WTC11 (cell line): Measurements from ENCODE around the gene SLC1A7. TPM values are rescaled to one million over a fixed set of nuclear protein-coding genes. Genes with fewer than 3 reads are reported as not detected.

Source experiments
- ATAC-seq: fragments of 200-7000 bp; cut with Tn5 transposase; 2 replicates; pipeline ENCODE4 v1.10.0; 2021; ENCODE audit warnings: mild to moderate bottlenecking, moderate library complexity
- CTCF ChIA-PET: fragments of 300-600 bp; sonication (Branson Sonifier 250); formaldehyde crosslinking; loops from one replicate; lab custom pipeline; 2021; ENCODE audit warnings: antibody characterized with exemption; lab: Charles Lee
- POLR2A ChIA-PET: fragments of 350-600 bp; sonication (Branson Sonifier 250); formaldehyde crosslinking; loops from one replicate; lab custom pipeline; 2021; ENCODE audit warnings: antibody characterized with exemption; lab: Charles Lee
- DNase-seq: peaks from one replicate; pipeline ENCODE4 v3.0.0; 2021; ENCODE audit warnings: low spot score
- H3K27ac Mint-ChIP-seq: 2 replicates; pipeline ENCODE4 v1.8.0; 2021; ENCODE audit warnings: mixed read lengths
- H3K27me3 Mint-ChIP-seq: 2 replicates; pipeline ENCODE4 v1.8.0; 2021; ENCODE audit warnings: low read depth, mild to moderate bottlenecking, moderate library complexity, mixed read lengths
- H3K36me3 Mint-ChIP-seq: 2 replicates; pipeline ENCODE4 v1.8.0; 2021; ENCODE audit warnings: mixed read lengths
- H3K4me1 Mint-ChIP-seq: 2 replicates; pipeline ENCODE4 v1.8.0; 2022; ENCODE audit warnings: mixed read lengths
- H3K4me3 Mint-ChIP-seq: 2 replicates; pipeline ENCODE4 v1.8.0; 2021; ENCODE audit warnings: mild to moderate bottlenecking, moderate library complexity, mixed read lengths
- H3K9me3 Mint-ChIP-seq: 2 replicates; pipeline ENCODE4 v1.8.0; 2021; ENCODE audit warnings: mixed read lengths
- GABPB1 ChIP-seq: sonication (generic); formaldehyde crosslinking; IDR thresholded peaks from 2 replicates; pipeline ENCODE4 v1.8.1; 2023; ENCODE audit warnings: mild to moderate bottlenecking, missing genetic modification reagents
- IRF2 ChIP-seq: sonication (generic); formaldehyde crosslinking; IDR thresholded peaks from 2 replicates; pipeline ENCODE4 v1.8.0; 2022; ENCODE audit warnings: low read depth, missing genetic modification reagents, borderline replicate concordance
- JUN ChIP-seq: sonication (generic); formaldehyde crosslinking; IDR thresholded peaks from 2 replicates; pipeline ENCODE4 v1.8.0; 2023; ENCODE audit warnings: mild to moderate bottlenecking, missing genetic modification reagents
- MXD4 ChIP-seq: fragments of 250-450 bp; sonication (Bioruptor Pico); IDR thresholded peaks from 2 replicates; pipeline ENCODE4 v1.8.0; 2021; ENCODE audit warnings: mild to moderate bottlenecking, moderate library complexity, borderline replicate concordance
- TCF7 ChIP-seq: sonication (generic); formaldehyde crosslinking; IDR thresholded peaks from 2 replicates; pipeline ENCODE4 v1.8.0; 2022; ENCODE audit warnings: mild to moderate bottlenecking, low read depth, missing genetic modification reagents, moderate library complexity
- ZBTB21 ChIP-seq: sonication (generic); formaldehyde crosslinking; IDR thresholded peaks from 2 replicates; pipeline ENCODE4 v1.8.1; 2023; ENCODE audit warnings: mild to moderate bottlenecking, missing genetic modification reagents, borderline replicate concordance
- ZNF219 ChIP-seq: sonication (generic); formaldehyde crosslinking; IDR thresholded peaks from 2 replicates; pipeline ENCODE4 v1.8.0; 2023; ENCODE audit warnings: missing genetic modification reagents, mild to moderate bottlenecking, borderline replicate concordance
- total RNA-seq: library from RNA; stranded (reverse); gene quantifications from 3 replicates; pipeline ENCODE4 v1.2.3, GENCODE V29; 2021
- TF ChIP-seq, protein P1 (sequence below): sonication (generic); formaldehyde crosslinking; IDR thresholded peaks from 2 replicates; pipeline ENCODE4 v1.8.0; 2023; ENCODE audit warnings: missing genetic modification reagents
- TF ChIP-seq, protein P2 (sequence below): fragments of 250-450 bp; sonication (Bioruptor Pico); IDR thresholded peaks from 2 replicates; pipeline ENCODE4 v1.9.0; 2021; ENCODE audit warnings: mild to moderate bottlenecking, borderline replicate concordance
- TF ChIP-seq, protein P3 (sequence below): sonication (generic); formaldehyde crosslinking; IDR thresholded peaks from 2 replicates; pipeline ENCODE4 v1.8.0; 2023; ENCODE audit warnings: mild to moderate bottlenecking, missing genetic modification reagents
- TF ChIP-seq, protein P4 (sequence below): sonication (generic); formaldehyde crosslinking; conservative IDR thresholded peaks from 2 replicates; pipeline ENCODE4 v1.8.1; 2023; ENCODE audit warnings: mild to moderate bottlenecking, low read depth, missing genetic modification reagents, moderate library complexity
- TF ChIP-seq, protein P5 (sequence below): sonication (generic); formaldehyde crosslinking; IDR thresholded peaks from 2 replicates; pipeline ENCODE4 v1.8.1; 2022; ENCODE audit warnings: mild to moderate bottlenecking, missing genetic modification reagents, moderate library complexity, borderline replicate concordance

The SLC1A7 gene
- total RNA-seq, 1 experiment from 2014 or later: not detected

DNA sequence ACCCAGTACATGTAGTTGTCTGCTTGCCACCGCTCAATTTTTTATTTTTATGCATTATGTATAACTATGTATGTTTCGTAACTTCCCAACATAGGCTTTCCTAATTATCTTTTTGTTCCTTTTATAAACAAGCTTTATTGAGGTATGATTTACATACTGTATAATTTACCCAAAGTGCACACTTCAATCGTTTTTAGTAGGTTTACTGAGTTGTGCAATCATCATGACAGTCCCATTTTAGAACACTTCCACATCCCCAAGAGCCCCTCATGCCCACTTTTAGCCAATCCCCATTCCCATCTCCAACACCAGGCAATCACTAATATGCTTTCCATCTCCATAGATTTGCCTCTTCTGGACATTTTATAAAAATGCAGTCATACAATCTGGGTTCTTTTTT lies 14.3 kb upstream of the SLC1A7 start:
- no peak overlapping the region for H3K4me3 Mint-ChIP-seq
- H3K27me3 Mint-ChIP-seq: no peaks in the 10 kb centered on the region
- ATAC-seq (no peak), DNase-seq (no peak)
- TF ChIP-seq, protein P1, sequence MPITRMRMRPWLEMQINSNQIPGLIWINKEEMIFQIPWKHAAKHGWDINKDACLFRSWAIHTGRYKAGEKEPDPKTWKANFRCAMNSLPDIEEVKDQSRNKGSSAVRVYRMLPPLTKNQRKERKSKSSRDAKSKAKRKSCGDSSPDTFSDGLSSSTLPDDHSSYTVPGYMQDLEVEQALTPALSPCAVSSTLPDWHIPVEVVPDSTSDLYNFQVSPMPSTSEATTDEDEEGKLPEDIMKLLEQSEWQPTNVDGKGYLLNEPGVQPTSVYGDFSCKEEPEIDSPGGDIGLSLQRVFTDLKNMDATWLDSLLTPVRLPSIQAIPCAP (CRISPR knock-in tag): no peak
- TF ChIP-seq ZBTB21 (CRISPR knock-in tag): no peak
- TF ChIP-seq, protein P2, sequence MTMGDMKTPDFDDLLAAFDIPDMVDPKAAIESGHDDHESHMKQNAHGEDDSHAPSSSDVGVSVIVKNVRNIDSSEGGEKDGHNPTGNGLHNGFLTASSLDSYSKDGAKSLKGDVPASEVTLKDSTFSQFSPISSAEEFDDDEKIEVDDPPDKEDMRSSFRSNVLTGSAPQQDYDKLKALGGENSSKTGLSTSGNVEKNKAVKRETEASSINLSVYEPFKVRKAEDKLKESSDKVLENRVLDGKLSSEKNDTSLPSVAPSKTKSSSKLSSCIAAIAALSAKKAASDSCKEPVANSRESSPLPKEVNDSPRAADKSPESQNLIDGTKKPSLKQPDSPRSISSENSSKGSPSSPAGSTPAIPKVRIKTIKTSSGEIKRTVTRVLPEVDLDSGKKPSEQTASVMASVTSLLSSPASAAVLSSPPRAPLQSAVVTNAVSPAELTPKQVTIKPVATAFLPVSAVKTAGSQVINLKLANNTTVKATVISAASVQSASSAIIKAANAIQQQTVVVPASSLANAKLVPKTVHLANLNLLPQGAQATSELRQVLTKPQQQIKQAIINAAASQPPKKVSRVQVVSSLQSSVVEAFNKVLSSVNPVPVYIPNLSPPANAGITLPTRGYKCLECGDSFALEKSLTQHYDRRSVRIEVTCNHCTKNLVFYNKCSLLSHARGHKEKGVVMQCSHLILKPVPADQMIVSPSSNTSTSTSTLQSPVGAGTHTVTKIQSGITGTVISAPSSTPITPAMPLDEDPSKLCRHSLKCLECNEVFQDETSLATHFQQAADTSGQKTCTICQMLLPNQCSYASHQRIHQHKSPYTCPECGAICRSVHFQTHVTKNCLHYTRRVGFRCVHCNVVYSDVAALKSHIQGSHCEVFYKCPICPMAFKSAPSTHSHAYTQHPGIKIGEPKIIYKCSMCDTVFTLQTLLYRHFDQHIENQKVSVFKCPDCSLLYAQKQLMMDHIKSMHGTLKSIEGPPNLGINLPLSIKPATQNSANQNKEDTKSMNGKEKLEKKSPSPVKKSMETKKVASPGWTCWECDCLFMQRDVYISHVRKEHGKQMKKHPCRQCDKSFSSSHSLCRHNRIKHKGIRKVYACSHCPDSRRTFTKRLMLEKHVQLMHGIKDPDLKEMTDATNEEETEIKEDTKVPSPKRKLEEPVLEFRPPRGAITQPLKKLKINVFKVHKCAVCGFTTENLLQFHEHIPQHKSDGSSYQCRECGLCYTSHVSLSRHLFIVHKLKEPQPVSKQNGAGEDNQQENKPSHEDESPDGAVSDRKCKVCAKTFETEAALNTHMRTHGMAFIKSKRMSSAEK (CRISPR knock-in tag): no peak
- H3K27ac Mint-ChIP-seq: no peak overlapping the region
- peaks cover 10% of the 10 kb centered on the region for H3K4me1 Mint-ChIP-seq
- no peaks in the 10 kb centered on the region for H3K36me3 Mint-ChIP-seq
- CTCF ChIA-PET: no interaction called here
- POLR2A ChIA-PET: no interaction called here
- no peaks in the 10 kb centered on the region for H3K9me3 Mint-ChIP-seq

DNA sequence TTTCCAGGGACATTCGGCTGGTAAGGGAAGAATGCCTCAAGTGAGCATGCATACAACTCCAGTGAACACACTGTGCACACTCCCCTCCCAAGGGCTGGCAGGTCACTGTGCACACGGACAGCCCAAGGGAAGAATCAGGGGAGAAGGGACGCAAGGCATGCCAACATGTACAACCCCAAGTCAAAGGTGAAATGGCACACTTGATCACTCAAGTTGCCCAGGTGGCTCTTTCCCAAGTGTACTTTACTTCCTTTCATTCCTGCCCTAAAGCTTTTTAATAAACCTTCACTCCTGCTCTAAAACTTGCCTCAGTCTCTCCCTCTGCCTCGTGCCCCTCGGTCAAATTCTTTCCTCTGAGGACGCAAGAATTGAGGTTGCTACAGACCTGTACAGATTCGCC lies 13.5 kb upstream of the SLC1A7 start:
- no peak overlapping the region for H3K4me3 Mint-ChIP-seq
- ATAC-seq: no peak
- peaks cover 10% of the 10 kb centered on the region for H3K4me1 Mint-ChIP-seq
- no peak for DNase-seq
- H3K27me3 Mint-ChIP-seq: no peaks in the 10 kb centered on the region
- no peaks in the 10 kb centered on the region for H3K36me3 Mint-ChIP-seq
- ChIA-PET CTCF (interaction anchor here (0.8 to 1.7 kb wide), 5 partner anchors 18 to 469 kb away, joined by 3 to 9 read pairs (median 3); no protein-coding TSS in a partner anchor), POLR2A (no interaction called here)
- no peaks in the 10 kb centered on the region for H3K9me3 Mint-ChIP-seq
- TF ChIP-seq TCF7 (CRISPR knock-in tag) (no peak), GABPB1 (no peak), MXD4 (CRISPR knock-in tag) (no peak), IRF2 (CRISPR knock-in tag) (no peak), JUN (no peak), ZNF219 (CRISPR knock-in tag) (no peak)
- TF ChIP-seq, protein P3, sequence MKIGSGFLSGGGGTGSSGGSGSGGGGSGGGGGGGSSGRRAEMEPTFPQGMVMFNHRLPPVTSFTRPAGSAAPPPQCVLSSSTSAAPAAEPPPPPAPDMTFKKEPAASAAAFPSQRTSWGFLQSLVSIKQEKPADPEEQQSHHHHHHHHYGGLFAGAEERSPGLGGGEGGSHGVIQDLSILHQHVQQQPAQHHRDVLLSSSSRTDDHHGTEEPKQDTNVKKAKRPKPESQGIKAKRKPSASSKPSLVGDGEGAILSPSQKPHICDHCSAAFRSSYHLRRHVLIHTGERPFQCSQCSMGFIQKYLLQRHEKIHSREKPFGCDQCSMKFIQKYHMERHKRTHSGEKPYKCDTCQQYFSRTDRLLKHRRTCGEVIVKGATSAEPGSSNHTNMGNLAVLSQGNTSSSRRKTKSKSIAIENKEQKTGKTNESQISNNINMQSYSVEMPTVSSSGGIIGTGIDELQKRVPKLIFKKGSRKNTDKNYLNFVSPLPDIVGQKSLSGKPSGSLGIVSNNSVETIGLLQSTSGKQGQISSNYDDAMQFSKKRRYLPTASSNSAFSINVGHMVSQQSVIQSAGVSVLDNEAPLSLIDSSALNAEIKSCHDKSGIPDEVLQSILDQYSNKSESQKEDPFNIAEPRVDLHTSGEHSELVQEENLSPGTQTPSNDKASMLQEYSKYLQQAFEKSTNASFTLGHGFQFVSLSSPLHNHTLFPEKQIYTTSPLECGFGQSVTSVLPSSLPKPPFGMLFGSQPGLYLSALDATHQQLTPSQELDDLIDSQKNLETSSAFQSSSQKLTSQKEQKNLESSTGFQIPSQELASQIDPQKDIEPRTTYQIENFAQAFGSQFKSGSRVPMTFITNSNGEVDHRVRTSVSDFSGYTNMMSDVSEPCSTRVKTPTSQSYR (CRISPR knock-in tag): no peak
- TF ChIP-seq, protein P4, sequence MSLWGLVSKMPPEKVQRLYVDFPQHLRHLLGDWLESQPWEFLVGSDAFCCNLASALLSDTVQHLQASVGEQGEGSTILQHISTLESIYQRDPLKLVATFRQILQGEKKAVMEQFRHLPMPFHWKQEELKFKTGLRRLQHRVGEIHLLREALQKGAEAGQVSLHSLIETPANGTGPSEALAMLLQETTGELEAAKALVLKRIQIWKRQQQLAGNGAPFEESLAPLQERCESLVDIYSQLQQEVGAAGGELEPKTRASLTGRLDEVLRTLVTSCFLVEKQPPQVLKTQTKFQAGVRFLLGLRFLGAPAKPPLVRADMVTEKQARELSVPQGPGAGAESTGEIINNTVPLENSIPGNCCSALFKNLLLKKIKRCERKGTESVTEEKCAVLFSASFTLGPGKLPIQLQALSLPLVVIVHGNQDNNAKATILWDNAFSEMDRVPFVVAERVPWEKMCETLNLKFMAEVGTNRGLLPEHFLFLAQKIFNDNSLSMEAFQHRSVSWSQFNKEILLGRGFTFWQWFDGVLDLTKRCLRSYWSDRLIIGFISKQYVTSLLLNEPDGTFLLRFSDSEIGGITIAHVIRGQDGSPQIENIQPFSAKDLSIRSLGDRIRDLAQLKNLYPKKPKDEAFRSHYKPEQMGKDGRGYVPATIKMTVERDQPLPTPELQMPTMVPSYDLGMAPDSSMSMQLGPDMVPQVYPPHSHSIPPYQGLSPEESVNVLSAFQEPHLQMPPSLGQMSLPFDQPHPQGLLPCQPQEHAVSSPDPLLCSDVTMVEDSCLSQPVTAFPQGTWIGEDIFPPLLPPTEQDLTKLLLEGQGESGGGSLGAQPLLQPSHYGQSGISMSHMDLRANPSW (CRISPR knock-in tag): no peak
- TF ChIP-seq, protein P5, sequence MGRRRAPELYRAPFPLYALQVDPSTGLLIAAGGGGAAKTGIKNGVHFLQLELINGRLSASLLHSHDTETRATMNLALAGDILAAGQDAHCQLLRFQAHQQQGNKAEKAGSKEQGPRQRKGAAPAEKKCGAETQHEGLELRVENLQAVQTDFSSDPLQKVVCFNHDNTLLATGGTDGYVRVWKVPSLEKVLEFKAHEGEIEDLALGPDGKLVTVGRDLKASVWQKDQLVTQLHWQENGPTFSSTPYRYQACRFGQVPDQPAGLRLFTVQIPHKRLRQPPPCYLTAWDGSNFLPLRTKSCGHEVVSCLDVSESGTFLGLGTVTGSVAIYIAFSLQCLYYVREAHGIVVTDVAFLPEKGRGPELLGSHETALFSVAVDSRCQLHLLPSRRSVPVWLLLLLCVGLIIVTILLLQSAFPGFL (CRISPR knock-in tag): no peak
- no peak overlapping the region for H3K27ac Mint-ChIP-seq
